Endometrial microvascular endothelial cells (primary cell): ENCODE measurements around the gene ROBO1. TPM values are rescaled to one million over a fixed set of nuclear protein-coding genes. Genes with fewer than 3 reads are reported as not detected.

Experiments used
- in situ Hi-C: cut with HindIII; loops from 2 replicates; pipeline ENCODE4 v1.10.0; 2017; ENCODE audit warnings: low sequenced_read_pairs, low pct_unique_long_range_greater_than_20kb; ENCODE audit errors: inconsistent ontology term
- total RNA-seq: library from RNA; depleted of rRNA; stranded (reverse); fragments of >200 nt; gene quantifications from one replicate; pipeline ENCODE4 v1.2.3, GENCODE V29; 2015; ENCODE audit errors: inconsistent ontology term

Gene ROBO1
- total RNA-seq, 1 donor from 2014 or later = 4.0 TPM

GRCh38 chr3:79018671-79019136, 749.1 kb downstream of the ROBO1 start:
- in situ Hi-C loops = no loop called here

DNA sequence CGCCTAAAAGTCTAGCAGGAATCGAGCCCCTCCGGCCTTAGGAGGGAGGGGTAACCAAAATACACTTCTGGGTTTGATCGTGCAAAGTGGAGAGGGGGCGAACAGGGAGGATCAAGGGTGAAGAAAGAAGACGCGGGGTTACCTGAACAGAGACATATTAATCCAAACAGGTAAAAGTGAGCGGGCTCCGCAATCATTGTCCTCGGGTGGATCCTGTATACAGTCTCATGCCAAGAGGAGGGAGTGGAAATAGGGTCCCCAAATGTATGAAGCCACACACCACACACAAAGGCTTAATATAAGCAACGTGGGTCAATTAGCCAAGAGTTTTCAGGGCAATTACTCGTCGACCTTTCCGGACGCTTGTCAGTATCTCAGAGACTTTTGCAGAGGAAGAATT, 749.5 kb downstream of the ROBO1 start:
- in situ Hi-C loops = no loop called here

DNA sequence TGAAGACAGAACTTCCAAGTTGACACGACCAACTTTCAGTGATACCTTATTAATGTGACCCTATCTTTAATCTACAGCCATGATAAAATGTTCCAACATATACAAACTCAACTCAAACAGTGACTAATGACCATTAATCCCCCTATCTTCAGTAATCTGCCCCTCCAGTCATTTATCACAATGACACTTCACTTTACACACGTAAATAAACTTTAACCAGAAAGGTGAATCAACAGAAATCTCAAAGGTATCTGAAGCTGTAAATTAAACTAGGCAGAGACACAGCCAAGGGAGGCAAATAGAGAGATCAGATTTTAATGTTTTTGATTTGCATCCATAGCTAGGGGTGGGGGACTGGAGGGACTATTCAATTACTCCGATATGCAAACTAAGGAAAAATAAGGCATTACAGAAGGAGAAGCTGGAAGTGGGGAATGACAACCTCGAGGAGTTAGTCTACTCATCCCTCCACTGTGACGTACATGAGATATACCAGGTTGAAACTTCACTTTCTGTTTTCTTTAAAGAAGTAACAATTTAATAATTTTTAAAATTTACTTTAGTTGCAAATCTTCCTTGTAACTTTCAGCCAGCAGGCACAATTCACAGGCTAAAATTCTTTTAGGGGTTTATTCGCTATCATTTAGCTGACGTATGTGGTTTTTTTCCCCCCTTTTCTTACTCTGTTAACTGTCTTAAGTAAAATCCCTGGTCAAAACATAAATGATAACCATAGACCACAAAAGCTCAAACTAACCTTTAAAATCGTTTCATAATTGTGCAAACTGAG, 751.0 kb downstream of the ROBO1 start:
- in situ Hi-C loops = no loop called here

GRCh38 chr3:79015854-79016253, 751.9 kb downstream of the ROBO1 start:
- in situ Hi-C loops = no loop called here

GRCh38 chr3:79012946-79013362, 754.8 kb downstream of the ROBO1 start:
- in situ Hi-C loops = no loop called here

- in situ Hi-C loops = no loop called here
These were observed 755.3 kb downstream of the ROBO1 start for GRCh38 chr3:79012530-79012913.

- in situ Hi-C loops = no loop called here
These were observed 755.8 kb downstream of the ROBO1 start for GRCh38 chr3:79011821-79012529.

- in situ Hi-C loops = no loop called here
These were observed 757.9 kb downstream of the ROBO1 start for GRCh38 chr3:79009861-79010260.

- in situ Hi-C loops = no loop called here
These were observed 761.7 kb downstream of the ROBO1 start for GRCh38 chr3:79006077-79006476.

DNA sequence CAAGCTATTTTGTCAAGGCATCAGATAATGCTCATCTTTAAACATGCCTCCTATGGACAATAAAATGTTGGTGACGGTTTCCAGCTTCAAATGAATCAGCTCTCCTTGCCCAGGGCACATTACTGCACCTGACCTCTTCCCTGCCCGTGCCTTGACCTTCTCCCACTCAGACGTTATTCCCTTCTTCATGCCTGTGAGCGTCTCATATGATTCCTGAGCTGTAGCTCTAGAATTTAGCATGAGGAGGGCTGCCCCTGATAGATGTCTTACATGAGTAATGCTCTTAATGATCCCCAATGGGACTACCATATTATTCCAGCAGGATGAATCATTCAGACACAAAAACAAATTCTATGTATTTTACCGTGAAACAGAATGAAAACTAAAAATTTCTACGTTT, 762.7 kb downstream of the ROBO1 start:
- in situ Hi-C loops = no loop called here

DNA sequence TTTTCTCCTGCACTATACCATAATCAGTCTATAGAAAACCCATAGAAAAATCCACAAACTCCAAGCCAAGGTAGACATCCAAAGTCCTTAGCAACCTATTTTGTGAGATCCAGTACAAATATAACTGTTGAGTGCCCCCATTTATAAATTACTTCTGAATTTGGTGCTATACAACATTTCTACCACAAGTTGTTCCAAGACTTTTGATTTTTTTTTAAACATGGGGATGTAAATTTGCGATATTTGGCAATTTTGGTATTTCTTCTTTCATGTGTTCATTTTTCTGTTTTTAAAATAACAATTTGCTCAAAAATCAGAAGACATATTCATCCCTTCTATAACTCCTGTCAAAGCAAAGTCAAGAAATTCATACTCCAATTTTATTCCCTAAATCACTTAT, 763.8 kb downstream of the ROBO1 start:
- in situ Hi-C loops = no loop called here

GRCh38 chr3:79002465-79003372, 765.1 kb downstream of the ROBO1 start:
- in situ Hi-C loops = no loop called here

DNA sequence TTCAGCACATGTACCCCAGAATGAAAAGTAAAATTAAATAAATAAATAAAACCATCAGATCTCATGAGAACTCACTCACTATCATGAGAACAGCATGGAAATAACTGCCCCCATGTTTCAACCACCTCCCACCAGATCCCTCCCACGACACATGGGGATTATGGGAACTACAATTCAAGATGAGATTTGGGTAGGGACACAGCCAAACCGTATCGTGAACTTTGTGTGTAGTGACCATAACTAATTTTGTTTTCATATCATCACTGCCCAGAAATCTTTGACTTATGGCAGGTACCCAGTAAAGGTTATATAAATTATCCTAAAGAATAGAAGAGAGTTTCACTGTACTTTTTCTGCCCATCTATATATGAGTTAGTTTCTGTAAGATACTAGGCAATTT, 766.5 kb downstream of the ROBO1 start:
- in situ Hi-C loops = no loop called here

- in situ Hi-C loops = no loop called here
These were observed 768.7 kb downstream of the ROBO1 start for GRCh38 chr3:78999139-78999538.

GRCh38 chr3:78995087-78995486, 772.7 kb downstream of the ROBO1 start:
- in situ Hi-C loops = no loop called here

GRCh38 chr3:78994174-78995027, 773.4 kb downstream of the ROBO1 start:
- in situ Hi-C loops = no loop called here

DNA sequence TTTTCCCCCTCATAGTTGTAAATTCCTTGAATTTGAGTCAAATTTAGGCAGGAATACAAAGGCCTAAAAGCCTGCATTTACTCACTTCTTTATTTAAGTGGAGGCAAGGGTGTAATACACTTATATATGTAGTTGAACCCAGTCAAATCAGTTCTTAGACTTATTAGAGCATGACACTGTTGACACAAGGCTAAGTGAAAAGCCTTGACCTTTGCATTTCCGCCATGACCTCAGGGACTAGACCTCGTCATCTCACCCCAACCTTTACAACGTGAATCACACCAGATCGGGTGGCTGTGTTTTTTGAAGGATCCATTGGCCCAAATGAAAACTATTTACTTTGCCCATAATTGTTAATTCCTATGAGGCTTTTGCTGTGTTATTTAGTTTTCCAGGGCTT, 774.4 kb downstream of the ROBO1 start:
- in situ Hi-C loops = no loop called here

- in situ Hi-C loops = no loop called here
These were observed 775.0 kb downstream of the ROBO1 start for GRCh38 chr3:78992830-78993229.
